AG04449 (cell line): ENCODE results near the gene ISOC2.
"Not testable (repeated sequence)": the region's sequence is repeated elsewhere in the genome, so short reads cannot be mapped to it uniquely, and the experiment has no call there.

Experiments used
- CTCF ChIA-PET: fragments of 350-600 bp; formaldehyde crosslinking; extraction: SDS; loops from one replicate; lab custom pipeline; 2021; ENCODE audit warnings: antibody characterized with exemption; lab: Yijun Ruan, JAX
- POLR2A ChIA-PET: fragments of 400-600, 350-600 bp; formaldehyde crosslinking; extraction: SDS; loops from one replicate; lab custom pipeline; 2020; ENCODE audit warnings: antibody characterized with exemption, inconsistent platforms; lab: Yijun Ruan, JAX
- DNase-seq: peaks from one replicate; pipeline ENCODE4 v3.0.0-alpha.2; 2010; ENCODE audit warnings: low read depth, low spot score
- H3K4me3 ChIP-seq: 2 replicates; pipeline ENCODE4 v1.5.1; 2011; ENCODE audit warnings: low read depth, mild to moderate bottlenecking, control low read depth, low read length
- CTCF ChIP-seq: IDR thresholded peaks from one replicate; pipeline ENCODE4 v1.5.1; 2011; ENCODE audit warnings: mild to moderate bottlenecking, moderate library complexity, low read length, control low read depth, inconsistent platforms; ENCODE audit not compliant: insufficient read depth; ENCODE audit errors: missing control alignments

The ISOC2 gene

GRCh38 chr19:55449469-55449868, 12.0 kb downstream of the ISOC2 start:
- ChIA-PET CTCF (no interaction called here), POLR2A (interaction anchor here (0.6 kb wide), 1 partner anchor 155 kb away, joined by 4 read pairs; no protein-coding TSS in a partner anchor)
- TF ChIP-seq CTCF, result no peak
- no peak overlapping the region for H3K4me3 ChIP-seq
- DNase-seq, result no peak

DNA sequence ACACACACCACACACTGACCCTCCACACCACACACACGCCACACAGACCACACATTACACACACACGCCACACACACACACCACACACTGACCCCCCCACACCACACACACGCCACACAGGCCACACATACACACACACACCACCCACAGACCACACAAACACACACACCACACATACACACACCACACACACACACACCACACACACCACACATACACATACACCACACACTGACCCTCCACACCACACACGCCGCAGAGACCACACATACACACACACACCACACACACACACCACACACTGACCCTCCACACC, 13.3 kb downstream of the ISOC2 start:
- CTCF ChIA-PET, POLR2A ChIA-PET, DNase-seq, H3K4me3 ChIP-seq: not testable (repeated sequence)

DNA sequence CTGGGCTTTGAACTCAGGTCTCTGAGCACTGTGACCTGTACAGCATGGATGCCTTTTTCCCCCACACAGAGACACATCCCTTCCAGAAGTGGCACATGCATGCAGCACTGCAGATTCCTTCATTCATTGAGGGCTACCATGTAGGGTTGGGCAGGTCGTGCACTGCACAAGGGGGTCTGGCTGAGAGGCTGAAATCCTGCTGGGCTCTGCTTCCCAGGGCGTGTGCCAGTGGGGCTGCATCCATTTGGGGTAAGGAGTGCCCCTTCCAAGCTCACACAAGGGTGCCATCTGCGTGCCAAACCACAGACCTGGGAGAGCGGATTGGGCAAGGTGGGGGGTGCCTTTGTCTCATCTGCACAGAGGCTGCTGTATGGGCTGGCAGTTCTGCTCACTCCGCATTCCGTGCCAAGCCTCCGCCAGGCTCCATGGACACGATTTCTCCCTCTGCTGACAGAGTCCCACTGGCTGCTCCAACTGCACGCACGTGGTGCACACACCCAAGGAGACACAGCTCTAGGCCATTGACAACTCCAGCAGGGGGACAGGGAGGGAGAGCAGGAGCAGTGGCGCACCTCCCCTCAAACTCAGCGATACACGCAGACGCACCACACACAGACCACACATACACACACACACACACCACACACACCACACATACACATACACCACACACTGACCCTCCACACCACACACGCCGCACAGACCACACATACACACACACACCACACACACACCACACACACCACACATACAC, 13.8 kb downstream of the ISOC2 start:
- TF ChIP-seq CTCF, result no peak
- POLR2A ChIA-PET, result no interaction called here
- CTCF ChIA-PET, result interaction anchor here (0.8 to 1.0 kb wide), 2 partner anchors 10 to 21 kb away, joined by 3 to 4 read pairs; no protein-coding TSS in a partner anchor
- H3K4me3 ChIP-seq, result no peak overlapping the region
- DNase-seq, result no peak

GRCh38 chr19:55446060-55446459, 15.4 kb downstream of the ISOC2 start:
- POLR2A ChIA-PET, result no interaction called here
- no peak for TF ChIP-seq CTCF
- CTCF ChIA-PET, result interaction anchor here (1.1 to 2.4 kb wide), 2 partner anchors 9 to 21 kb away, joined by 3 to 11 read pairs; no protein-coding TSS in a partner anchor
- no peak for DNase-seq
- H3K4me3 ChIP-seq, result no peak overlapping the region

DNA sequence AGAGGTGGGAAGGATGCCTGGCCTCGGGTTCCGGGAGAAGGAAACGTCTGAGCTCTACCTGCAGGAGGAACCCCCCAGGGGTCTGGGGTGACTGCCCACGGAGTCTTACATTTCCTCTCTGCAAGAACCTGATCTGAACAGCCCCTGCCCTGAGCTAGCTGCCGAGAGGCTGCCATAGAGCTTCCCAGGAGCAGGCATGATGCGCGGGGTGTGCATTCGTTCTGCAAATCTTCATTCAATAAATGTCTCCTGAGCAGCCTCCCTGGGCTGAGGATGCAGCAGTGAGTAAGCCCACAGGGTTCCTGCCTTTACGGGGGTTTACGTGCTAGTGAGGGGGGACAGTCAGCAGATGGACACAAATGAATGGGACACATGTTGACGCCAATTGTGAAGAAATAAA, 16.8 kb downstream of the ISOC2 start:
- CTCF ChIA-PET, result interaction anchor here (0.6 to 2.4 kb wide), 3 partner anchors 15 to 304 kb away, joined by 3 to 11 read pairs (median 3); no protein-coding TSS in a partner anchor
- no peak overlapping the region for H3K4me3 ChIP-seq
- no peak for DNase-seq
- TF ChIP-seq CTCF, result no peak
- POLR2A ChIA-PET, result no interaction called here

GRCh38 chr19:55443824-55444480, 17.5 kb downstream of the ISOC2 start:
- ChIA-PET POLR2A (no interaction called here), CTCF (interaction anchor here (0.6 to 2.4 kb wide), 3 partner anchors 10 to 303 kb away, joined by 3 to 11 read pairs (median 5); no protein-coding TSS in a partner anchor)

More at GRCh38 chr19:55443824-55444480, 17.5 kb downstream of the ISOC2 start:
- H3K4me3 ChIP-seq, result no peak overlapping the region
- DNase-seq, result no peak
- no peak for TF ChIP-seq CTCF
